Cardiac muscle cell (in vitro differentiated cells and primary cell): ENCODE measurements around the gene BCAT1. TPM values are rescaled to one million over a fixed set of nuclear protein-coding genes. Genes with fewer than 3 reads are reported as not detected.
"Not testable (repeated sequence)": the region's sequence is repeated elsewhere in the genome, so short reads cannot be mapped to it uniquely, and the experiment has no call there.

ENCODE experiments used
- DNase-seq, 2 donors: peaks; one replicate each; pipeline versions ENCODE4 v3.0.0 to v3.0.0-alpha.2; 2010 to 2017; ENCODE audit warnings: low read depth in 1 of 2, low spot score in 1 of 2
- H3K27ac ChIP-seq: fragments of 200-600 bp; sonication (generic); 2 replicates; pipeline ENCODE4 v1.5.1; 2016
- H3K27me3 ChIP-seq: fragments of 200-600 bp; sonication (generic); 2 replicates; pipeline ENCODE4 v1.6.0; 2016; ENCODE audit warnings: control low read depth
- H3K36me3 ChIP-seq: fragments of 200-600 bp; sonication (generic); 2 replicates; pipeline ENCODE4 v1.5.1; 2016; ENCODE audit warnings: control low read depth
- H3K4me1 ChIP-seq: fragments of 200-600 bp; sonication (generic); 2 replicates; pipeline ENCODE4 v1.8.1; 2017; ENCODE audit warnings: low read depth, mild to moderate bottlenecking, mixed run types
- H3K4me3 ChIP-seq: fragments of 200-600 bp; sonication (generic); 2 replicates; pipeline ENCODE4 v1.5.1; 2016; ENCODE audit warnings: mild to moderate bottlenecking
- H3K9me3 ChIP-seq: fragments of 200-600 bp; sonication (generic); 2 replicates; pipeline ENCODE4 v1.5.1; 2017; ENCODE audit warnings: low read depth, mild to moderate bottlenecking, control low read depth
- polyA plus RNA-seq: library from polyadenylated mRNA; unstranded; fragments of >200 nt; fragmentation: Nextera tagmentation; extraction: Ambion mirVana; gene quantifications from 2 replicates; pipeline ENCODE4 v1.2.1, GENCODE V29; 2016
- total RNA-seq: library from RNA; depleted of rRNA; stranded (reverse); fragments of >200 nt; gene quantifications from 2 replicates; pipeline ENCODE4 v1.2.3, GENCODE V29; 2016
- TF ChIP-seq, protein P1 (sequence below): IDR thresholded peaks from 2 replicates; pipeline ENCODE4 v1.5.1; 2012; ENCODE audit warnings: low read depth, mild to moderate bottlenecking, low read length

Gene BCAT1
- total and polyA plus RNA-seq, 2 experiments from 2014 or later, result 17.8 to 45.3 TPM

DNA sequence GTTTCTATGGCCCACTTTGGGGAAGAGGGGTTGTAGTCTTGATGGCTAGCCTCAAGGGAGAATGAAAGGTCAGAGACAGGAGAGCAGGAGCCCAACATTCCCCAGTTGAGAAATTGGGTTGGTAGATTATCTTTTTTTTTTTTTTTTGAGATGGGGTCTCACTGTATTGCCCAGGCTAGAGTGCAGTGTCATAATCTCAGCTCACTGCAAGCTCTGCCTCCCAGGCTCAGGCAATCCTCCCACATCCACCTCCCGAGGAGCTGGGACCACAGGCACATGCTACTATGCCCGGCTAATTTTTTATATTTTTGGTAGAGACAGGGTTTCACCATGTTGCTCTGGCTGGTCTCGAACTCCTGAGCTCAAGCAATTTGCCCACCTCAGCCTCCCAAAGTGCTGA, 34.9 kb downstream of the BCAT1 start:
- DNase-seq, result no peak
- Histone ChIP-seq H3K4me1 (no peaks in the 10 kb centered on the region), H3K9me3 (no peaks in the 10 kb centered on the region), H3K27ac (no peak overlapping the region), H3K27me3 (no peaks in the 10 kb centered on the region), H3K4me3 (no peak overlapping the region), H3K36me3 (no peaks in the 10 kb centered on the region)
- TF ChIP-seq, protein P1, sequence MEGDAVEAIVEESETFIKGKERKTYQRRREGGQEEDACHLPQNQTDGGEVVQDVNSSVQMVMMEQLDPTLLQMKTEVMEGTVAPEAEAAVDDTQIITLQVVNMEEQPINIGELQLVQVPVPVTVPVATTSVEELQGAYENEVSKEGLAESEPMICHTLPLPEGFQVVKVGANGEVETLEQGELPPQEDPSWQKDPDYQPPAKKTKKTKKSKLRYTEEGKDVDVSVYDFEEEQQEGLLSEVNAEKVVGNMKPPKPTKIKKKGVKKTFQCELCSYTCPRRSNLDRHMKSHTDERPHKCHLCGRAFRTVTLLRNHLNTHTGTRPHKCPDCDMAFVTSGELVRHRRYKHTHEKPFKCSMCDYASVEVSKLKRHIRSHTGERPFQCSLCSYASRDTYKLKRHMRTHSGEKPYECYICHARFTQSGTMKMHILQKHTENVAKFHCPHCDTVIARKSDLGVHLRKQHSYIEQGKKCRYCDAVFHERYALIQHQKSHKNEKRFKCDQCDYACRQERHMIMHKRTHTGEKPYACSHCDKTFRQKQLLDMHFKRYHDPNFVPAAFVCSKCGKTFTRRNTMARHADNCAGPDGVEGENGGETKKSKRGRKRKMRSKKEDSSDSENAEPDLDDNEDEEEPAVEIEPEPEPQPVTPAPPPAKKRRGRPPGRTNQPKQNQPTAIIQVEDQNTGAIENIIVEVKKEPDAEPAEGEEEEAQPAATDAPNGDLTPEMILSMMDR, result no peak

DNA sequence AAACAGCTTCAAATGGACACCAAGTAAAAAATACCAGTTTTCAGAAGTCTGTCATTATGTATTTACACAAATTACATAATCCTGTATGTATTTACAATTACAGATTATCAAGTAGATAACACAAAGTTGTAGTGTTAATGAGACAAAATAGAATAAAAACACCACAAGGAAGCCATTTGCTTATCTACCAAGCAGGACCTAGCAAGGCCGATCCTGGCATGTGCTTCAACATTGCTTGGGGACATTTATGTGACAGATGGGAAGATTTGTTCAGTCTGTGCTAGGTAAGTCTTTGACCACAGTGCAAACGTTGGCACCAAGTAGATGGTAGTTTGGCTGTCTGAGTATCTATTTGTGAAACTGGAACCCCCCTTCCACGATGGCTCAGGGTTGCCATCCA, 35.8 kb downstream of the BCAT1 start:
- no peaks in the 10 kb centered on the region for H3K27me3 ChIP-seq

DNA sequence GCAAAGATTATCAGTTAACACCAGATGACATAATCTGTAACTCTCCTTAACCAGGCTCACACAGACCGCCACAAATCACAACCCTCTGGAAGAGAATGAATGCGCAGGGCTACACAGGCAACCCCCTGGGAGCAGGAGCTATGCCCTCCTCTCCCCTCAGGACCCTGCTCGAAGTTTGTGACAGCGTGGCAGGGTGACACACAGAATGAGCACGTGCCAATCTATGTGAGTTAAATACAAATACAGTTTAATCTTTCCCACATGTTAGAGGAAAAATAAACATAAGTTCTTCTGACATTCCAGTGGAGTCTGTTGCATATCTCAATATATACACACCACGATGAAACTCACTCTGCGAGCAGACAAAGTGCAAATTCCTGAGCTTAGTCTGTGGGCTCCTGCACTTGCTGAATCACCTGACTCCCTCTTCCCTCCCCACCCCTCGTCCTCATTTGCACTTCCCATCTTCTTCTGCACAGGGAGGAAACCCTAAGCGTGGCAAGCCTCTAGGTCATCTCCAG, 37.6 kb downstream of the BCAT1 start:
- peaks cover 5% of the 10 kb centered on the region for H3K27me3 ChIP-seq
- no peak overlapping the region for H3K27ac ChIP-seq
- TF ChIP-seq, protein P1, result no peak
- H3K4me1 ChIP-seq, result no peaks in the 10 kb centered on the region
- no peak overlapping the region for H3K4me3 ChIP-seq
- DNase-seq, result peak in 1 of 2 donors; percentile 41
- H3K9me3 ChIP-seq, result no peaks in the 10 kb centered on the region
- no peaks in the 10 kb centered on the region for H3K36me3 ChIP-seq

More for the DNA sequence above, 35.8 kb downstream of the BCAT1 start:
- H3K4me1 ChIP-seq, result no peaks in the 10 kb centered on the region
- no peaks in the 10 kb centered on the region for H3K36me3 ChIP-seq
- no peak overlapping the region for H3K27ac ChIP-seq
- no peaks in the 10 kb centered on the region for H3K9me3 ChIP-seq
- H3K4me3 ChIP-seq, result no peak overlapping the region
- no peak for DNase-seq
- TF ChIP-seq, protein P1, result no peak

DNA sequence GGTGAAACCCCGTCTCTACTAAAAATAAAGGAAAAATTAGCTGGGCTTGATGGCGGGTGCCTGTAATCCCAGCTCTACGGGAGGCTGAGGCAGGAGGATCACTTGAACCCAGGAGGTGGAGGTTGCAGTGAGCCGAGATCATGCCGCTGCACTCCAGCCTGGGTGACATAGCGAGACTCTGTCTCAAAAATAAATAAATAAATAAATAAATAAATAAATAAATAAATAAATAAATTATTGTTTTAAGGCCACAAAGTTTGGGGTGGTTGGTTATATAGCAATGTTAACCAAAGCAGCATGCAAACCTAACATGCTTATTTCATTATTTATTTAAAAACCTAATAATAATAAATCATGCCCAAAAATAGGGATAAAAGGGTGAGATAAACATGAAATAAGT, 38.7 kb downstream of the BCAT1 start:
- not testable (repeated sequence) for H3K36me3 ChIP-seq, H3K9me3 ChIP-seq, DNase-seq, H3K27ac ChIP-seq, H3K4me1 ChIP-seq, H3K4me3 ChIP-seq
- H3K27me3 ChIP-seq, result peaks cover 16% of the 10 kb centered on the region

DNA sequence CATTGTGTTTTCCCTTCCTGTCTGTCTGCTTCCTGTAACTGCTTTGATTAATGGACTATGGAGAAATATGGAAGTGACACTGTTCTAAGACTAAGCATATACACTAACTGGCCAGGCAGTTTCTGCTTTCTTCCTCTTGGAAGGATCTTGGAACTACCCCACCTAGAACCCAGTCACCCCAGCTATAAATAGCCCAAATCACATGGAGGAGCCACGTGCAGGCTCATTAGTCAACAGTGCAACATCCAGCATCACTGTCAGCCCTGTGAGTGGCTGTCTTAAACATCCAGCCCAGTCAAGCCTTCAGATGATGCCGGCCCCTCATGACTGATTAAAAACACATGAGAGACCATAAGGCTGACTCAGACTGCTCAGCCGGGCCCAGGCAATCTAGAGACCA, 39.2 kb downstream of the BCAT1 start:
- no peak overlapping the region for H3K4me3 ChIP-seq
- no peaks in the 10 kb centered on the region for H3K9me3 ChIP-seq
- H3K27me3 ChIP-seq, result peaks cover 22% of the 10 kb centered on the region
- H3K36me3 ChIP-seq, result no peaks in the 10 kb centered on the region
- DNase-seq, result peak in 1 of 2 donors; percentile 75
- TF ChIP-seq, protein P1, result no peak
- no peak overlapping the region for H3K27ac ChIP-seq
- no peaks in the 10 kb centered on the region for H3K4me1 ChIP-seq

DNA sequence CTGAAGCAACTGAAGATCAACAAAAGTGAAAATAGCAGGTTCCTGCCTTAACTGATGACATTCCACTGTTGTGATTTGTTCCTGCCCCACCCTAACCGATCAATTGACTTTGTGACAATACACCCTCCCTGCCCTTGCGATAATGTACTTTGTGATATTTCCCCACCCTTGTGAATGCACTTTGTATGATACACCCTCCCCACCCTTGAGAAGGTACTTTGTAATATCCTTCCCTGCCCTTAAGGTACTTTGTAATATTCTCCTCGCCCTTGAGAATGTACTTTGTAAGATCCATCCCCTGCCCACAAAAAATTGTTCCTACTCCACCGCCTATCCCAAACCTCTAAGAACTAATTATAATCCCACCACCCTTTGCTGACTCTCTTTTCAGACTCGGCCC, 41.4 kb downstream of the BCAT1 start:
- Histone ChIP-seq H3K4me3 (no peak overlapping the region), H3K9me3 (no peaks in the 10 kb centered on the region), H3K27me3 (peaks cover 44% of the 10 kb centered on the region), H3K36me3 (no peaks in the 10 kb centered on the region), H3K27ac (no peak overlapping the region), H3K4me1 (no peaks in the 10 kb centered on the region)
- no peak for DNase-seq
- TF ChIP-seq, protein P1, result no peak
